ENCODE measurements around the gene LIMA1.

LIMA1 gene

GRCh38 chr12:50285253-50285652 lies 1.9 kb upstream of the LIMA1 start:
- ATAC-seq: no peak
- TF ChIP-seq ZNF565 (CRISPR knock-in tag; conservative IDR thresholded peaks at IDR 0.05; ENCODE audit: low read depth) (no peak), PATZ1 (CRISPR knock-in tag; IDR thresholded peaks at IDR 0.05; ENCODE audit: borderline replicate concordance) (no peak), GLIS3 (CRISPR knock-in tag; IDR thresholded peaks at IDR 0.05) (no peak), CREB5 (CRISPR knock-in tag; IDR thresholded peaks at IDR 0.05; ENCODE audit: low read depth) (no peak), ISL1 (CRISPR knock-in tag; IDR thresholded peaks at IDR 0.05) (no peak), RARB (CRISPR knock-in tag; IDR thresholded peaks at IDR 0.05) (no peak), SNAI2 (CRISPR knock-in tag; IDR thresholded peaks at IDR 0.05) (no peak), ZNF70 (CRISPR knock-in tag; IDR thresholded peaks at IDR 0.05) (no peak), ESRRG (CRISPR knock-in tag; IDR thresholded peaks at IDR 0.05) (no peak), ZFP30 (CRISPR knock-in tag; IDR thresholded peaks at IDR 0.05) (no peak)

- ATAC-seq: peak; percentile 76
- TF ChIP-seq ARNTL (CRISPR knock-in tag; IDR thresholded peaks at IDR 0.05; ENCODE audit: borderline replicate concordance, low read depth): no peak
Measured at GRCh38 chr12:50282721-50283228, 545 bp downstream of the LIMA1 start.

GRCh38 chr12:50279501-50279900 lies 3.8 kb downstream of the LIMA1 start:
- TF ChIP-seq ARNTL (CRISPR knock-in tag; IDR thresholded peaks at IDR 0.05; ENCODE audit: borderline replicate concordance, low read depth): no peak
- no peak for TF ChIP-seq PPARA (CRISPR knock-in tag; IDR thresholded peaks at IDR 0.05; ENCODE audit: borderline replicate concordance)
- ATAC-seq: no peak

- TF ChIP-seq GLIS3 (CRISPR knock-in tag; IDR thresholded peaks at IDR 0.05): no peak
- no peak for TF ChIP-seq ESRRG (CRISPR knock-in tag; IDR thresholded peaks at IDR 0.05)
- no peak for TF ChIP-seq TCF4 (CRISPR knock-in tag; IDR thresholded peaks at IDR 0.05; ENCODE audit: borderline replicate concordance)
- TF ChIP-seq POU6F1 (CRISPR knock-in tag; IDR thresholded peaks at IDR 0.05; ENCODE audit: borderline replicate concordance, low read depth): no peak
- TF ChIP-seq ZC3H10 (CRISPR knock-in tag; IDR thresholded peaks at IDR 0.05): no peak
- TF ChIP-seq ARNTL (CRISPR knock-in tag; IDR thresholded peaks at IDR 0.05; ENCODE audit: borderline replicate concordance, low read depth): no peak
- peak; percentile 56; the same call in 2 of the 3 replicates for ATAC-seq
Measured at GRCh38 chr12:50276912-50277671, 6.2 kb downstream of the LIMA1 start.

- ATAC-seq: no peak
- TF ChIP-seq BACH2 (CRISPR knock-in tag; IDR thresholded peaks at IDR 0.05; ENCODE audit: borderline replicate concordance): no peak
- no peak for TF ChIP-seq CSRNP3 (CRISPR knock-in tag; IDR thresholded peaks at IDR 0.05)
- no peak for TF ChIP-seq OSR1 (CRISPR knock-in tag; IDR thresholded peaks at IDR 0.05)
- no peak for TF ChIP-seq ZNF565 (CRISPR knock-in tag; conservative IDR thresholded peaks at IDR 0.05; ENCODE audit: low read depth)
- no peak for TF ChIP-seq TSHZ2 (CRISPR knock-in tag; IDR thresholded peaks at IDR 0.05)
- no peak for TF ChIP-seq ZNF70 (CRISPR knock-in tag; IDR thresholded peaks at IDR 0.05)
- TF ChIP-seq ZFP30 (CRISPR knock-in tag; IDR thresholded peaks at IDR 0.05): no peak
- TF ChIP-seq GLIS3 (CRISPR knock-in tag; IDR thresholded peaks at IDR 0.05): no peak
- TF ChIP-seq POU6F1 (CRISPR knock-in tag; IDR thresholded peaks at IDR 0.05; ENCODE audit: borderline replicate concordance, low read depth): no peak
- no peak for TF ChIP-seq ZC3H10 (CRISPR knock-in tag; IDR thresholded peaks at IDR 0.05)
- TF ChIP-seq RARB (CRISPR knock-in tag; IDR thresholded peaks at IDR 0.05): no peak
- no peak for TF ChIP-seq ZNF8 (CRISPR knock-in tag; IDR thresholded peaks at IDR 0.05)
- no peak for TF ChIP-seq CREB5 (CRISPR knock-in tag; IDR thresholded peaks at IDR 0.05; ENCODE audit: low read depth)
- no peak for TF ChIP-seq TCF4 (CRISPR knock-in tag; IDR thresholded peaks at IDR 0.05; ENCODE audit: borderline replicate concordance)
- TF ChIP-seq PPARA (CRISPR knock-in tag; IDR thresholded peaks at IDR 0.05; ENCODE audit: borderline replicate concordance): no peak
Measured at GRCh38 chr12:50276068-50276467, 7.3 kb downstream of the LIMA1 start.
